ENCODE measurements around the gene INCENP. TPM values are rescaled to one million over a fixed set of nuclear protein-coding genes. Genes with fewer than 3 reads are reported as not detected.

INCENP gene
- total RNA-seq, 1 experiment from 2014 or later, result 154 TPM

GRCh38 chr11:62146476-62147200, 22.8 kb downstream of the INCENP start:
- no peak for DNase-seq
- POLR2A ChIA-PET (ENCODE audit: unreplicated experiment), result no interaction called here
- no peaks in the 10 kb centered on the region for H3K79me2 ChIP-seq (ENCODE audit: low read depth)
- H3K4me2 ChIP-seq, result no peak overlapping the region
- H3K9me2 ChIP-seq (ENCODE audit: insufficient read depth), result no peaks in the 10 kb centered on the region
- peaks cover 22% of the 10 kb centered on the region for H4K20me1 ChIP-seq (ENCODE audit: insufficient read depth)
- H3F3A ChIP-seq (ENCODE audit: insufficient read depth, low read depth), result no peaks in the 10 kb centered on the region
- TF ChIP-seq EZH2 (IDR thresholded peaks at IDR 0.05; ENCODE audit: low read depth) (no peak), CTCF (conservative IDR thresholded peaks at IDR 0.05) (no peak)
- intact Hi-C loops (cut with micrococcal nuclease; ENCODE audit: unreplicated experiment), result no loop called here
- H3K27ac ChIP-seq, result no peak overlapping the region
- no TSS peak for BruUV-seq (replicated peaks)
- H3K9me3 ChIP-seq (ENCODE audit: insufficient read depth, low read depth), result no peaks in the 10 kb centered on the region
- H2AFZ ChIP-seq, result no peak overlapping the region
- no peaks in the 10 kb centered on the region for H3K4me1 ChIP-seq (replicated peaks; ENCODE audit: insufficient read depth)
- H3K36me3 ChIP-seq (ENCODE audit: low read depth), result peaks cover 36% of the 10 kb centered on the region
- no peak overlapping the region for H3K4me3 ChIP-seq
- no peaks in the 10 kb centered on the region for H3K27me3 ChIP-seq (ENCODE audit: insufficient read depth, low read depth)
- CTCF ChIA-PET, result no interaction called here

- Histone ChIP-seq H3K27me3 (ENCODE audit: insufficient read depth, low read depth) (no peaks in the 10 kb centered on the region), H3K36me3 (ENCODE audit: low read depth) (peaks cover 36% of the 10 kb centered on the region), H3K27ac (no peak overlapping the region), H3K4me2 (no peak overlapping the region), H2AFZ (no peak overlapping the region), H3F3A (ENCODE audit: insufficient read depth, low read depth) (0 out of 2 replicates have a peak, but pooled peaks cover under 1% of the 10 kb centered on the region), H4K20me1 (ENCODE audit: insufficient read depth) (peaks cover 15% of the 10 kb centered on the region), H3K9me2 (ENCODE audit: insufficient read depth) (no peaks in the 10 kb centered on the region), H3K4me3 (no peak overlapping the region), H3K9me3 (ENCODE audit: insufficient read depth, low read depth) (no peaks in the 10 kb centered on the region), H3K79me2 (ENCODE audit: low read depth) (no peaks in the 10 kb centered on the region), H3K4me1 (replicated peaks; ENCODE audit: insufficient read depth) (no peaks in the 10 kb centered on the region)
- ChIA-PET CTCF (no interaction called here), POLR2A (ENCODE audit: unreplicated experiment) (no interaction called here)
- TF ChIP-seq CTCF (conservative IDR thresholded peaks at IDR 0.05) (no peak), EZH2 (IDR thresholded peaks at IDR 0.05; ENCODE audit: low read depth) (no peak)
- intact Hi-C loops (cut with micrococcal nuclease; ENCODE audit: unreplicated experiment), result no loop called here
- no peak for DNase-seq
- BruUV-seq (replicated peaks), result no TSS peak
Observed at GRCh38 chr11:62147545-62147944, 23.7 kb downstream of the INCENP start.

GRCh38 chr11:62148271-62148980, 24.6 kb downstream of the INCENP start:
- Histone ChIP-seq H3K36me3 (ENCODE audit: low read depth) (peaks cover 45% of the 10 kb centered on the region), H3K9me2 (ENCODE audit: insufficient read depth) (no peaks in the 10 kb centered on the region), H3K4me2 (no peak overlapping the region), H3K27ac (no peak overlapping the region), H3F3A (ENCODE audit: insufficient read depth, low read depth) (peaks cover 7% of the 10 kb centered on the region; the same call in 1 of the 2 replicates), H3K4me1 (replicated peaks; ENCODE audit: insufficient read depth) (no peaks in the 10 kb centered on the region), H2AFZ (no peak overlapping the region), H3K9me3 (ENCODE audit: insufficient read depth, low read depth) (no peaks in the 10 kb centered on the region), H3K4me3 (no peak overlapping the region), H3K27me3 (ENCODE audit: insufficient read depth, low read depth) (no peaks in the 10 kb centered on the region), H4K20me1 (ENCODE audit: insufficient read depth) (peaks cover 10% of the 10 kb centered on the region), H3K79me2 (ENCODE audit: low read depth) (no peaks in the 10 kb centered on the region)
- TF ChIP-seq EZH2 (IDR thresholded peaks at IDR 0.05; ENCODE audit: low read depth) (no peak), CTCF (conservative IDR thresholded peaks at IDR 0.05) (no peak)
- BruUV-seq (replicated peaks), result no TSS peak
- ChIA-PET CTCF (no interaction called here), POLR2A (ENCODE audit: unreplicated experiment) (no interaction called here)
- no peak for DNase-seq
- intact Hi-C loops (cut with micrococcal nuclease; ENCODE audit: unreplicated experiment), result no loop called here

Data from PC-9 (cell line).